ENCODE measurements around the gene BMP8B.
"Not testable (repeated sequence)": the region's sequence is repeated elsewhere in the genome, so short reads cannot be mapped to it uniquely, and the experiment has no call there.

BMP8B gene

DNA sequence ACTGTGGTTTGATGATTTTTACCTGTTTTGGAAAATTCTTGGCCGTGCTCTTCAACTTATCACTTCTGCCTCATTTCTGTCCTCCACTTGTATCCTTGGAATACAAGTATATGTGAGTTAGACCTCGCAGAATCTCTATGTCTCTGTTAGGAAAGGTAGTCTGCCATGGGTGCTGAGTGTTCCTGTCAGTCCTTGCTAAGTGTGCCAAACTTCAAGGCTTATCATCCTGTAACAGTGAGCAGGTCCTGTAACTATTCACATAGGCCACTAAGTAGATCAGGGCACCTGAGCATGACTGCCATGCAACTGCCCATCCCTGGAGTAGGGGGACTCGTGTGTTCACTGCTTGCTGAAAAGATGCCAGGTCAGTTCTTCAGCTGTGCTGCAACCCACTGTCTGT is 24.2 kb upstream of the BMP8B start:
- no peak for DNase-seq

- DNase-seq = no peak
Observed at GRCh38 chr1:39808784-39809517, 20.3 kb upstream of the BMP8B start.

DNA sequence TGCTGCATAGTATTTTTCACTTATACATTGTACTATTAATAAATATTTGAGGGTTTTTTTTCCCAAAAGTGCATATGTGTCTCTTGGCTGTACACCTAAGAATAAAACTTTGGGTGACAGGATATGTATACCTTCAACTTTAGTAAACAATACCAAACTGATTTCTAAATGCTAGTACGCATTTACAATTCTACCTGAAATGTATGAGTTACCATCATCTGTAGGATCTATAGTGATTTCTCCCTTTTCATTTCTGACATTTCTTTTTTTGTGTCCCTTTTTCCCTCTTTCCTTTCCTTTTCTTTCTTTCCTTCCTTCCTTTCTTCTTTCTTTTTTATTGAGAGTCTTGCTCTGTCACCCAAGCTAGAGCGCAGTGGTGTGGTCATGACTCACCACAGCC is 16.7 kb upstream of the BMP8B start:
- no peak for DNase-seq

DNA sequence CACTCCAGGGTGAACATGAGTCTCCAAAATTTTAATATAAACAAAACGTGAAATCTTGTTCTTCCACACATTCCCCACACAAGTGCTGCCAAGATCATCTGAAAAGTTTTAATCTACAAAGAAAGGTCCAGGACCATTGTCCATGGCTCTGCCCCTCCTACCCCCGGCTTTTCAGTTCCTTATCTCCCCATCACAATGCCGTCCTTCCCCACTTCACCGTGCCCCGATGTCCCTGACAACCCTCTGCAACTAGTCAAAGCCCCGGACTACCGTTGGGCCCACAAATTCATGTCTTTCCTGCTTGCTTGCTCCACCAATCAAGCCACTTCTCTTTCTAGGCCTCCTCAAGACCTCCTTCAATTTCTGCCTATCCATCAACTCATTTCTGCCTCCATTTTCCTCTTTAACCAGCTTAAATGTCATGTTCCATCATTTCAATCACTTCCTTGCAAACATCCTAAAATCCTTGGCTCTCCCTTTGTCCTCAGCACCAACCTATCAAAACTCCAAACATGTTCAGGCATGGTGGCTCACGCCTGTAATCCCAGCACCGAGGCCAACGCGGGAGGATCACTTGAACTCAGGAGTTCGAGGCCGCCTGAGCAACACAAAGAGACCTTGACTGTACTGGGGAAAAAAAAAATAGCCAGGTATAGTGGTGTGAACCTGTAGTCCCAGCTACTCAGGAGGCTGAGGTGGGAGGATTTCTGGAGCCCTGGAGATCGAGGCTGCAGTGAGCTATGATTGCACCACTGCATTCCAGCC is 14.0 kb upstream of the BMP8B start:
- DNase-seq = no peak

GRCh38 chr1:39800471-39800835 is 11.8 kb upstream of the BMP8B start:
- no peak for DNase-seq

- peak; percentile 99 for DNase-seq
Observed at GRCh38 chr1:39799770-39800470, 11.3 kb upstream of the BMP8B start.

DNA sequence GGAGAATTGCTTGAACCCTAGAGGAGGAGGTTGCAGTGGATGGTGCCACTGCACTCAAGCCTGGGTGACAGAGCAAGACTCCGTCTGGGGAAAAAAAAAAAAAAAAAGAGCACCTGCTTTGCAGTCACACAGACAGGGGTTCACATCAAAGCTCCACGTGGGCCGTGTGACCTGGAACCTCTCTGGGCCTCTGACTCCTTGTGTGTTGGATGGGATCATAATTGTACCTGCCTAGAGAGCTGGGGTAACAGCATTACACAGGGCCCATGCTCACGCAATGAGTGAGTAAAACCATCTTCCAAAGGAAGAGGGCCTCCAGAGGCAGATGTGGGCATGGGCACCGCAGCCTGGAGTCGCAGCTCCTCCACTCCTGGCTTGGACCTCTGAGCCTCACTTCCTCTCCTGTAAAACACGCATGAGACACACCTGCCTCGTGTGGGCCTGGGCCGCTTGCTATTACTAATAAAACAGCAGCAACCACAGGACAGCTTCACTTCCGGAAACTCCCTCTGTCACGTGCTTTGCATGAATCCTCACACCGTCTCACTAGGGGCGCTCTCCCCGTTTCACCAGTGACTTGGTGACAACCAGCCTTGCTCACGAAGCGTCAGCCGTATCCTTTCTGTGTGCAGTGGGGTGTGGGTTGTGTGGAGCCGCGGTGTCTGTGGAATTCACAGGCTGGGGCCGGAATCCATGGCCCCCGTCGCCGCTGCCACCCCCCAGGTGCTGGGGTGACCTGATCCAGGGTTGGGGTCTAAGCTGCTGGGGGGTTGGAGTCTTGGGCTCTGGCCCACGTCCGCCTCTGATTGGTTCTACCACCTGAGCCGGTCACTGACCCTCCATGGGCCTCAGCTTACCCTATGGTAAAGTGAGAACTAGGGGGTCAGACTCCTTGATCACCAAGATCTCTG is 10.4 kb upstream of the BMP8B start:
- not testable (repeated sequence) for DNase-seq

DNA sequence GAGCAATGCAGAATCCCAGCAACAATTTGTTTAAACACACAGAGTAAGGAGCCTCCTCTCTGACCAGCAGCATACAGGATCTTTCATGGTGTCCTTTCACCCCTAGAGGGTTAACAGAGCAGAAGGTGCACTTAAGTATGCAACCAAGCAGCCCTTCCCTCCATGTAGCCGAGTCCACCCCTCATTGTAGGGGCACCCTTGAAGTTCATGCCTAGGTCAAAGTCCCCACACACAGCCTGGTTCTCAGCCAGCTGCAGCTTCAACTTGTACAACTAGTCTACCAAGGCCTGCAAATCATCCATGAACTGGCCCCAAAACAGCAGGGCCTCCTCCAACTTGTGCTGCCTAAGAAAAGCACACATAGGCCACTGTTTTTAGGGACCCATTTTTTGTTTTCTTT is 7.0 kb upstream of the BMP8B start:
- no peak for DNase-seq

- DNase-seq = no peak
Observed at GRCh38 chr1:39791838-39792237, 3.2 kb upstream of the BMP8B start.

DNA sequence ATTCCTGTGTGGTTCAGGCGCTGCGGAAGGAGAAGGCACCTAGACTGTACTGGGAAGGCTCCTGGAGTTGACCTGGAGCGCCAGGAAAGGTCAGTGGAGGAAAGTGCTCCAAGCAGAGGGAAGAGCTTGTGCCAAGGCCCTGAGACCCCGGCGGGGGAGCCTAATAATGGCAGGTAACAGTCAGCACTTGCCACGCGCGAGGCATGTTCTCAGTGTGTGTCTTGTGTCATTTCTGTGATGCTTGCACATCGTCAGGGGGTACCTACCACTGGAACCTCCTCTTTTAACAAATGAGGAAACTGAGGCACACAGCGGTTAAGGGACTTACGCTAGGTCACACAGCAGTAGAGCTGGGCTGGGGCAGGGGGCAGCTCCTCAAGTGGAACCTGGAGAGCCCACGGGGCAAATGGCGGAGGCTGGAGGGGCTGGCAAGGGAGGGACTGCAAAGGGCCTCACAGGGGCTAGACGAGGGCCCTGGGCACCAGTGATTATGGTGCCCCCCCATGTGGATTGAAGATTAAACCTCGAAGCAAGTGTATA is 976 bp upstream of the BMP8B start:
- no peak for DNase-seq

DNA sequence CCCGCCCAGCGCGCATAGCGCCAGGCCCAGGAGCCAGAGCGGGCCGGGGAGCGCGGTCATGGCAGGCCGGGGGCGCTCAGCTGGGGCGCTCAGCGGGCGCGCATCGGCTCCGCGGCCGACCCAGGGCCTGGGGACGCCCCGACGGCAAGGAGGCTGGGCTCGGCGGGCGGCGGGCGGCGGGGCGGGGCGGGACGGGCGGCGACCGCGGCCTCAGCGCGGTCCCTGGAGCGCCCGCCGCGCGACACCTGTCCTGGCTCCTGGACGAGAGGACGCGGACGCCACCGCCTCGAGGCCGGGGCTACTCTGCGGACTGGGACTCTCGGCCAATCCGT is 273 bp downstream of the BMP8B start:
- DNase-seq = no peak

GRCh38 chr1:39787964-39788363 is 701 bp downstream of the BMP8B start:
- DNase-seq = not testable (repeated sequence)

DNA sequence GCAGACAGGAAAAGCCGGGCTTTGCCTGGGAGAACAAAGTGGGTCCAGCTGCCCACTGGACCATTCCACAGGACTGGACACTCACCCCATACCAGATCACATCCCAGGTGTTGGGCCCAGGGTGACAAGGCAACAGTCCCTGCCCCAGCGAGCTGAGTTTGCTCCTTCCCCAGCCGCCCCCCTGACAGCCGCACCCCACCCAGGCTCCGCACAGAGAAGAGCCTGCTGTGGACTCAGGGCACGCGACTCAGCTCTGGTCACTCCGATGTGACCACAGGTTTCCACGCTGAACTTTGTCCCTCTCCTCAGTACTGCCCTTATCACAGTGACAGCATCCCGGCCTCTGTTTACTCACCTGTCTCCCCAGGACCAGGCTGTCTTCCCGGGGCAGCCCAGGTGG is 1.2 kb downstream of the BMP8B start:
- no peak for DNase-seq

DNA sequence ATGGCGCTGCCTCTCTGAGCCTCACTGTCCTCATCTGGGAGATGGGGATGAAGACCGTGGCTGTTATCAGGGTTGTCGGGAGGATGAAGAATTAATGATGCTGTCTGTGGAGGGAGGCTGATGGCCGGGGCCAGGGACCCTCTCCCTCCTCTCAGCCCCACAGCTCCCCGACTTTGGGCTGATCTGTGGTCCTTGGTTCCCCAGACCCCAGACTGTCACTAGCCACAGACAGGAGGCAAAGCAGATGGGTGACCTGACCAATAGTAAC is 1.6 kb downstream of the BMP8B start:
- not testable (repeated sequence) for DNase-seq

DNA sequence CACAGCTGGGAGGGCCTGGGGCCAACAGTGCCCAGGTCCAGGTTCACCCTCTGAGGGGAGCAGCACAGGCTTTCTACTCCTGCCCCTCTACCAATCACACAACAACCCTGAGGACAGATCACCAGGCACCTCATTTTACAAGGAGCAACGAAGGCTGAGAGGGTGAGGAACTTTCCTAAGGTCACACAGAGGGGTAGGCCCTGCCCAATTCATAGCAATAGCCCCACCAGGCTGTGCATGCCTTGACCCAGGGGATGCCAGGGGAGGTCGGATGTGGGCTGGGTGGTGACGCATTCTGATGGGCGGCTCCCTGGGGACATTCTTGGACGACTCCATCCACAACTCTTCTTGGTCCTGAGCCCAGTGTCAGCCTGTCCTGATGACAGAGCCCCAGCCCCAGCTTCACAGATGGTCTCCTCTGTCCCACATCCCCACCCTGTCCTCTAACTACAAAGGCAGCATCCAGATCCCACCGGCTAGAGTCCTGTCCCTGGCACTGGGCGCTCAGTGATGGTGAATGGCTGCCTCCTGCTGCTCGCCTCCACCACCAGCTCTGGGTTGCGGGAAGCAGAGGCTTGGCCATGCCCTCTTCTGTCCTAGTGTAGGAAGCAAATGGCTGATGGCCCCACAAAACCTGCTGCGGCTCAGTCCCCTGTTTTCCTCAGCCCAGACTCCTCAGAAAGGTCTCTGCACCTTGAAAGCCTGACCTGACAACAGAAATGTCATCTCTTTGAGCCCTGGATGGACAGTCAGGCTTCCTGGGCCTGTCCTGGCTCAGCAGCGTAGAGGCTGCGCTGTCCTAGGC is 2.2 kb downstream of the BMP8B start:
- DNase-seq = not testable (repeated sequence)

GRCh38 chr1:39782685-39783084 is 6.0 kb downstream of the BMP8B start:
- DNase-seq = not testable (repeated sequence)

DNA sequence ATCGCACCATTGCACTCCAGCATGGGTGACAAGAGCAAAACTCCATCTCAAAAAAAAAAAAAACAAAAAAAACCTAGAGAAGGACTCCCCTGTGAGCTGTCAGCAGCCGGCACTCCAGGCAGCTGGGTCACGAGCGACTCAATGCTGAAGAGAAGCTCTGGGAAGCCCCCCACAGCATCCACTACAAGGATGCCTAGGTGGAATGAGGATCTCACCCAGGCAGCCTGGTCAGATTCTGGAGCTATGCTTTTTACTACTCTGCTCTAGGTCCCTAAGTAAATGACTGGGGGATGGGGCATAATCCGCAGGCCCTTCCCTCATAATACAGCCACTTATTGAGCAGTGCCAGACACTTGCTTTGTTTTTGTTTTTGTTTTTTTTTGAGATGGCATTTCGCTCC is 6.6 kb downstream of the BMP8B start:
- no peak for DNase-seq

GRCh38 chr1:39781349-39781715 is 7.3 kb downstream of the BMP8B start:
- no peak for DNase-seq

DNA sequence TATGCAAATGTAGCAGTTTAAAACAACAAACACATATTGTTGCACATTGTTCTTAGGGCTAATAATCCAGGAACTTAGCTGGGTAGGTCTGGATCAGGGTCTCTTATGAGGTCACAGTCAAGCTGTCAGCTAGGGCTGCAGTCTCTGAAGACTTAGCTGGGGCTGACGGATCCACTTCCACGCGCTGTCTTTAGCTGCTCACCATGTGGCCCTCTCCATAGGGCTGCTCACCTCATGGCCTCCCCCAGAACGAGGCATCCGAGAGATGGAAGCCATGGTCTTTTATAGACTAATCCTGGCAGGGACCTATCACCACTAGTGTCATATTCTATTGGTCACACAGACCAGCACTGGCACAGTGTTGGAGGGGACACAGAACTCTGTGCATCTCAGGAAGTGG is 8.8 kb downstream of the BMP8B start:
- DNase-seq = no peak

DNA sequence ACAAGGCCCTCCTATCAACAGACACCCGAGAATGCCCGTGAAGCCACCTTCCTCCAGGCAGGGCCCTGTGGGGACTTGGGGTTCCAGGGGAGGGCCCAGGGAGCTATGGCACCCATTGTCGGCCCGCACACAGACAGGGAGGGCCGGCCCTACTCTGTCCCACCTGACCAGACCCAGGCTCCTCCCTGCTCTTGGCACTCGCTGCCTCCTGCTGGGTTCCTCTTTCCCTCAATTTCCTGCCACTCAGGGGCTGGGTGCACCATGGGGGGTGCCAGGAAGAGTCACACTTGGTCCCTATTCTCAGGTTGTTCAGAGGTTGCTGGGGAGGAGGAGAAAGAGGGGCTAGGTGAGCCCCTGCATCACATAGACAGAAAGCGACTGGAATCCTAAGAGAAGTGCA is 9.5 kb downstream of the BMP8B start:
- DNase-seq = no peak

DNA sequence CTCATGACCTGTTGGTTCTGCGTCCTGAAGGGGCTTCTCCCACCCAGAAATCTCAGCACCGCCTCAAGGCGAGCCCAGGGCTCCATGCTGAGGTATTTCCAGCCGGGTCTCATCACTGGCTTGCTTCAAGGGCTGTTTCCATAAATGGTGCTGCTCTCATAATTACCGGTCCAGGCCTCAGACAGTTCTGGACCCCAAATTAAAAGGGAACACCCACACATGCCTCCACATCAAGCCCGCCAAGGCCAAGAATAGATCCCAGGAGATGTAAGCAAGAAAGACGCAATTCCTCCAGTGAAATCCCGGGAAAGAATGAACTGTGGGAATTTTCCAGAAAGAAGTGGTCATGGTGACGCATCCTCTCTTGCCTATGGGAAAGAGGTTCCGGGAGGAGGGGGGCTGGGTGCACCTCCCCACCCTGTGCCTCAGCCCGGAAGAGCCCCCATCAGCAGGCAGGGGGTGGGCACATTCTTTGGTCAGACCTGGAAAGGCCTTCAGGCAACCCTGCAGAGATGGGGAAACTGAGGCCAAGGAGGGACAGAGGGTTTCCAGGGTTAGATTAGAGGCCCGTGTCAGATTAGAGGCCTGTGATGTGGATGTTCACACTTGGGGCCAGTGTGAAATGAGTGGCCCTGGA is 10.1 kb downstream of the BMP8B start:
- DNase-seq = not testable (repeated sequence)

- not testable (repeated sequence) for DNase-seq
Observed at GRCh38 chr1:39777896-39778295, 10.8 kb downstream of the BMP8B start.
